Vagina (tissue), 2 donors: ENCODE measurements around the gene TBCD. TPM values are rescaled to one million over a fixed set of nuclear protein-coding genes. Genes with fewer than 3 reads are reported as not detected.
A peak's percentile ranks its signal among the peaks of the same experiment; 100 is the strongest.

Experiments
- DNase-seq, 2 donors: peaks; one replicate each; pipeline ENCODE4 v3.0.0-alpha.2; 2017; ENCODE audit errors: extremely low spot score in 2 of 2
- H3K27ac ChIP-seq: fragments of 200-600 bp; sonication (generic); one replicate; pipeline ENCODE4 v1.5.1; 2019
- H3K27me3 ChIP-seq: fragments of 200-600 bp; sonication (generic); one replicate; pipeline ENCODE4 v1.5.1; 2019
- H3K36me3 ChIP-seq, 2 donors: fragments of 200-600 bp; sonication (generic); one replicate each; pipeline ENCODE4 v1.5.1; 2017 to 2019
- H3K4me1 ChIP-seq: fragments of 200-600 bp; sonication (generic); one replicate; pipeline ENCODE4 v1.5.1; 2019
- H3K4me3 ChIP-seq, 2 donors: fragments of 200-600 bp; sonication (generic); 1 replicate in 1 of 2; 2 replicates in 1 of 2; pipeline ENCODE4 v1.5.1; 2016 to 2019
- H3K9me3 ChIP-seq: fragments of 200-600 bp; sonication (generic); one replicate; pipeline ENCODE4 v1.5.1; 2019
- POLR2A ChIP-seq, 2 donors: fragments of 450-650 bp; IDR thresholded peaks; one replicate each; pipeline ENCODE4 v1.6.1; 2017; ENCODE audit warnings: antibody characterized with exemption in 2 of 2, mild to moderate bottlenecking in 2 of 2, moderate library complexity in 2 of 2
- POLR2AphosphoS5 ChIP-seq, 2 donors: sonication (generic); formaldehyde crosslinking; IDR thresholded peaks; one replicate each; pipeline ENCODE4 v1.9.0; 2017; ENCODE audit warnings: antibody characterized with exemption in 2 of 2, mild to moderate bottlenecking in 2 of 2, low read depth in 1 of 2; ENCODE audit not compliant: insufficient read depth in 1 of 2
- intact Hi-C: fragments of 100-400 bp; cut with DNase I; formaldehyde crosslinking; loops from one replicate; pipeline ENCODE4 v1.15.1; 2023
- total RNA-seq: library from RNA; depleted of rRNA; stranded (reverse); fragments of >200 nt; gene quantifications from one replicate; pipeline ENCODE4 v1.2.3, GENCODE V29; 2016
- TF ChIP-seq, protein P1 (sequence below), 3 experiments: fragments of 450-650 bp in 2 of 3; fragments of 200-600 bp in 1 of 3; sonication (generic) in 1 of 3; IDR thresholded peaks; one replicate each; pipeline ENCODE4 v1.5.1; 2017 to 2019; ENCODE audit warnings: antibody characterized with exemption in 3 of 3, mild to moderate bottlenecking in 2 of 3, moderate library complexity in 2 of 3

Gene TBCD
- total RNA-seq, 1 donor from 2014 or later, result 79.3 TPM

DNA sequence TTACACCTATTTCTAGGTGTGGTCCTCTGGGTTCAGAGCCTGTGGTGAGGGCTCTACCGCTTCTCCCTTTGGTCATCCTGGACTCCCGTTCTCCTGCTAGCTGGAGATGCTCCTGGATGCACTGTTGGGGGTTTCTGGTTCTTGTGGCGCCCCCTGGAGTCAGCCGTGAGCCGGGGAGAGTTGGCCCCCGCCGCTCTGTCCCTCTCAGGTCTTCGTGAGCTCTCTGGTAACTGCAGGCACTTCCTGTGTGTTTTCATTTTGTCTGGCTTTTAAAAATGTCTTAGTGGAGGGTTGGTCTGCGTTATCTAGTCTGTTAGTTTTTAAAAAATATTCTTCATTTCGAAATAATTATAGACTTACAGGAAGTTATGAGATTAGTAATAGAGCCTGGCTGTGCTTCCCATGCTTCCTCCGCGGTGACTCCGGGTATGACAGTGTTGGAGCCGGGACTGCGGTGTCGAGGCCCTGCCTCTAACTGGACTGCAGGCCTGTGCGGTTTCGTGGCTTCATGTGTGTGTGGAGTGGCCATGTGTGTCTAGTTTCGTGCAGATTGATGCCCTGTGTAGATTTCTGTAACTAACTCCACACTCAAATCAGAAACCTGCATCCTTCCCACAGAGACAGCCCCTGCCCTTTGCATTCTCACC is 166.0 kb downstream of the TBCD start:
- Histone ChIP-seq H3K27me3 (no peaks in the 10 kb centered on the region), H3K36me3 (peaks cover 0 to 12% of the 10 kb centered on the region in 2 donors), H3K4me3 (no peak overlapping the region), H3K27ac (no peak overlapping the region), H3K4me1 (no peaks in the 10 kb centered on the region), H3K9me3 (no peaks in the 10 kb centered on the region)
- TF ChIP-seq POLR2A (IDR thresholded peaks at IDR 0.05) (no peak), POLR2AphosphoS5 (IDR thresholded peaks at IDR 0.05; ENCODE audit: insufficient read depth in 1 of 2, low read depth in 1 of 2) (no peak)
- TF ChIP-seq, protein P1, sequence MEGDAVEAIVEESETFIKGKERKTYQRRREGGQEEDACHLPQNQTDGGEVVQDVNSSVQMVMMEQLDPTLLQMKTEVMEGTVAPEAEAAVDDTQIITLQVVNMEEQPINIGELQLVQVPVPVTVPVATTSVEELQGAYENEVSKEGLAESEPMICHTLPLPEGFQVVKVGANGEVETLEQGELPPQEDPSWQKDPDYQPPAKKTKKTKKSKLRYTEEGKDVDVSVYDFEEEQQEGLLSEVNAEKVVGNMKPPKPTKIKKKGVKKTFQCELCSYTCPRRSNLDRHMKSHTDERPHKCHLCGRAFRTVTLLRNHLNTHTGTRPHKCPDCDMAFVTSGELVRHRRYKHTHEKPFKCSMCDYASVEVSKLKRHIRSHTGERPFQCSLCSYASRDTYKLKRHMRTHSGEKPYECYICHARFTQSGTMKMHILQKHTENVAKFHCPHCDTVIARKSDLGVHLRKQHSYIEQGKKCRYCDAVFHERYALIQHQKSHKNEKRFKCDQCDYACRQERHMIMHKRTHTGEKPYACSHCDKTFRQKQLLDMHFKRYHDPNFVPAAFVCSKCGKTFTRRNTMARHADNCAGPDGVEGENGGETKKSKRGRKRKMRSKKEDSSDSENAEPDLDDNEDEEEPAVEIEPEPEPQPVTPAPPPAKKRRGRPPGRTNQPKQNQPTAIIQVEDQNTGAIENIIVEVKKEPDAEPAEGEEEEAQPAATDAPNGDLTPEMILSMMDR (IDR thresholded peaks at IDR 0.05), result peak in 1 of 3 experiments; percentile 20
- DNase-seq, result no peak
- intact Hi-C loops, result loop anchor here (10.0 kb wide), 2 partner anchors 133 to 563 kb away; partner anchors contain the start of gene TEX19

DNA sequence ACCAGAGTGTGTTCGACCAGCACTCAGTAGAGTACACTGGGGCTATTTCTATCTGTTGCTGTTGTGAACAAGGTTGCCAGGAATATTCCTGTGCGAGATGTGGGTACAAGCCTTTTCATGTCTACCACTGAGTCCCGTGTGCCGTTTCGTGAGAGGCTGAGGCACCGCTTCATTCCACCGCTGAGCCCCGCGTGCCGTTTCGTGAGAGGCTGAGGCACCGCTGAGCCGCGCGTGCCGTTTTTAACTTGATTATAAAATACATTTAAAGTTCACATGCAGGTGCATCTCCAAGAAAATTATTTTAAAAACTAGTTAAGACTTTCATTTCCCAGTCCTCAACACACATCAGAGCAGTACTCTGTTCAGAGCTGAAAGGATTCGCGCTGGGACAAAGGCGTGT is 166.6 kb downstream of the TBCD start:
- H3K27ac ChIP-seq, result no peak overlapping the region
- H3K9me3 ChIP-seq, result no peaks in the 10 kb centered on the region
- no peak for DNase-seq
- H3K27me3 ChIP-seq, result no peaks in the 10 kb centered on the region
- intact Hi-C loops, result loop anchor here (10.0 kb wide), 2 partner anchors 134 to 564 kb away; partner anchors contain the start of gene TEX19
- peaks cover 0 to 9% of the 10 kb centered on the region in 2 donors for H3K36me3 ChIP-seq
- H3K4me3 ChIP-seq, result no peak overlapping the region
- no peaks in the 10 kb centered on the region for H3K4me1 ChIP-seq
- TF ChIP-seq, protein P1 (IDR thresholded peaks at IDR 0.05), result no peak
- TF ChIP-seq POLR2AphosphoS5 (IDR thresholded peaks at IDR 0.05; ENCODE audit: insufficient read depth in 1 of 2, low read depth in 1 of 2) (no peak), POLR2A (IDR thresholded peaks at IDR 0.05) (no peak)

GRCh38 chr17:82920150-82920549 is 168.3 kb downstream of the TBCD start:
- H3K4me3 ChIP-seq, result no peak overlapping the region
- no peak for DNase-seq
- TF ChIP-seq, protein P1 (IDR thresholded peaks at IDR 0.05), result no peak
- intact Hi-C loops, result no loop called here
- H3K27me3 ChIP-seq, result no peaks in the 10 kb centered on the region
- H3K9me3 ChIP-seq, result no peaks in the 10 kb centered on the region
- H3K4me1 ChIP-seq, result no peaks in the 10 kb centered on the region
- peaks cover 0 to 11% of the 10 kb centered on the region in 2 donors for H3K36me3 ChIP-seq
- H3K27ac ChIP-seq, result no peak overlapping the region

GRCh38 chr17:82920715-82921114 is 168.8 kb downstream of the TBCD start:
- Histone ChIP-seq H3K4me3 (no peak overlapping the region), H3K36me3 (peaks cover 0 to 12% of the 10 kb centered on the region in 2 donors), H3K27ac (no peak overlapping the region), H3K4me1 (no peaks in the 10 kb centered on the region), H3K27me3 (no peaks in the 10 kb centered on the region), H3K9me3 (no peaks in the 10 kb centered on the region)
- TF ChIP-seq, protein P1 (IDR thresholded peaks at IDR 0.05), result no peak
- TF ChIP-seq POLR2AphosphoS5 (IDR thresholded peaks at IDR 0.05; ENCODE audit: insufficient read depth in 1 of 2, low read depth in 1 of 2) (no peak), POLR2A (IDR thresholded peaks at IDR 0.05) (no peak)
- DNase-seq, result no peak
- intact Hi-C loops, result no loop called here

DNA sequence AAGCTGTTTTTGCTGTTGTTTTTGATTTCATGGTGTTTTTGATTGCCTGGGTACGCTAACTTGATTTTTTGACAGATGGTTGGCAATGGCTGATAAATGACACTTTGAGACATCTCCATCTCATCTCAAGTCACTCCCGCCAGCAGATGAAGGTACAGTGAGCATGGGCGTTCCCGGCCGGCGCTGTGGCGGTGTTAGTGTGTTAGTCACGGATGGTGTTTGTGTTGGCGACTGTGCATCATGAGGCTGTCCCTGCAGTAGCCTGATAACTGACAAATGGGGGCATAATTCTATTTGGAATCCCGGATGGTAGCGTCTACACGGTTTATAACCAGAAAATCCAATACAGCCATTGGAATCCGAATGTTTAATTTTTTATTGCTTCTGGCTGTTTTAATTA is 169.6 kb downstream of the TBCD start:
- no peaks in the 10 kb centered on the region for H3K27me3 ChIP-seq
- no peak overlapping the region for H3K4me3 ChIP-seq
- H3K9me3 ChIP-seq, result no peaks in the 10 kb centered on the region
- no peaks in the 10 kb centered on the region for H3K4me1 ChIP-seq
- intact Hi-C loops, result no loop called here
- peaks cover 0 to 16% of the 10 kb centered on the region in 2 donors for H3K36me3 ChIP-seq
- no peak overlapping the region for H3K27ac ChIP-seq
- TF ChIP-seq POLR2A (IDR thresholded peaks at IDR 0.05), result no peak
- TF ChIP-seq POLR2AphosphoS5 (IDR thresholded peaks at IDR 0.05; ENCODE audit: insufficient read depth in 1 of 2, low read depth in 1 of 2), result no peak
- TF ChIP-seq, protein P1 (IDR thresholded peaks at IDR 0.05), result no peak
- no peak for DNase-seq
